Measurements from ENCODE around the gene YLPM1.

YLPM1 gene

GRCh38 chr14:74841230-74842207 lies 78.4 kb downstream of the YLPM1 start:
- Histone ChIP-seq H3K4me1 (peaks cover 2% of the 10 kb centered on the region; the same call in 1 of the 2 replicates), H3K27me3 (ENCODE audit: low read depth) (no peaks in the 10 kb centered on the region), H3K36me3 (replicated peaks) (no peaks in the 10 kb centered on the region; the same call in 1 of the 2 replicates), H3K9me3 (no peaks in the 10 kb centered on the region), H3K4me3 (no peak overlapping the region)
- in situ Hi-C loops (cut with MboI; ENCODE audit: low sequenced_read_pairs) = no loop called here
- no peak for DNase-seq (ENCODE audit: low spot score in 2 of 2)

- no peaks in the 10 kb centered on the region; the same call in 1 of the 2 replicates for H3K36me3 ChIP-seq (replicated peaks)
- H3K4me3 ChIP-seq = no peak overlapping the region
- no peak for DNase-seq (ENCODE audit: low spot score in 2 of 2)
- H3K4me1 ChIP-seq = no peaks in the 10 kb centered on the region
- H3K9me3 ChIP-seq = no peaks in the 10 kb centered on the region
- in situ Hi-C loops (cut with MboI; ENCODE audit: low sequenced_read_pairs) = no loop called here
- H3K27me3 ChIP-seq (ENCODE audit: low read depth) = no peaks in the 10 kb centered on the region
Measured at GRCh38 chr14:74843653-74844052, 80.5 kb downstream of the YLPM1 start.

GRCh38 chr14:74846168-74846567 lies 83.1 kb downstream of the YLPM1 start:
- Histone ChIP-seq H3K9me3 (no peaks in the 10 kb centered on the region), H3K4me1 (no peaks in the 10 kb centered on the region), H3K27me3 (ENCODE audit: low read depth) (no peaks in the 10 kb centered on the region), H3K36me3 (replicated peaks) (no peaks in the 10 kb centered on the region), H3K4me3 (no peak overlapping the region)
- DNase-seq (ENCODE audit: low spot score in 2 of 2) = no peak
- in situ Hi-C loops (cut with MboI; ENCODE audit: low sequenced_read_pairs) = no loop called here

GRCh38 chr14:74846968-74847665 lies 84.0 kb downstream of the YLPM1 start:
- in situ Hi-C loops (cut with MboI; ENCODE audit: low sequenced_read_pairs) = no loop called here
- DNase-seq (ENCODE audit: low spot score in 2 of 2) = no peak
- Histone ChIP-seq H3K4me1 (no peaks in the 10 kb centered on the region), H3K9me3 (no peaks in the 10 kb centered on the region), H3K4me3 (no peak overlapping the region), H3K36me3 (replicated peaks) (no peaks in the 10 kb centered on the region), H3K27me3 (ENCODE audit: low read depth) (no peaks in the 10 kb centered on the region)

GRCh38 chr14:74848768-74849167 lies 85.7 kb downstream of the YLPM1 start:
- H3K9me3 ChIP-seq = no peaks in the 10 kb centered on the region
- in situ Hi-C loops (cut with MboI; ENCODE audit: low sequenced_read_pairs) = no loop called here
- no peak overlapping the region for H3K4me3 ChIP-seq
- DNase-seq (ENCODE audit: low spot score in 2 of 2) = no peak
- no peaks in the 10 kb centered on the region for H3K4me1 ChIP-seq
- H3K36me3 ChIP-seq (replicated peaks) = no peaks in the 10 kb centered on the region
- no peaks in the 10 kb centered on the region for H3K27me3 ChIP-seq (ENCODE audit: low read depth)

- no peak for DNase-seq (ENCODE audit: low spot score in 2 of 2)
- H3K36me3 ChIP-seq (replicated peaks) = no peaks in the 10 kb centered on the region
- no peaks in the 10 kb centered on the region for H3K9me3 ChIP-seq
- no peak overlapping the region for H3K4me3 ChIP-seq
- H3K4me1 ChIP-seq = no peaks in the 10 kb centered on the region
- no peaks in the 10 kb centered on the region for H3K27me3 ChIP-seq (ENCODE audit: low read depth)
- in situ Hi-C loops (cut with MboI; ENCODE audit: low sequenced_read_pairs) = no loop called here
Measured at GRCh38 chr14:74852922-74853530, 89.9 kb downstream of the YLPM1 start.

GRCh38 chr14:74853581-74853980 lies 90.5 kb downstream of the YLPM1 start:
- DNase-seq (ENCODE audit: low spot score in 2 of 2) = no peak
- in situ Hi-C loops (cut with MboI; ENCODE audit: low sequenced_read_pairs) = no loop called here
- Histone ChIP-seq H3K4me3 (no peak overlapping the region), H3K27me3 (ENCODE audit: low read depth) (no peaks in the 10 kb centered on the region), H3K36me3 (replicated peaks) (no peaks in the 10 kb centered on the region), H3K4me1 (no peaks in the 10 kb centered on the region), H3K9me3 (no peaks in the 10 kb centered on the region)

- Histone ChIP-seq H3K9me3 (no peaks in the 10 kb centered on the region), H3K4me3 (no peak overlapping the region), H3K27me3 (ENCODE audit: low read depth) (no peaks in the 10 kb centered on the region), H3K36me3 (replicated peaks) (no peaks in the 10 kb centered on the region), H3K4me1 (no peaks in the 10 kb centered on the region)
- in situ Hi-C loops (cut with MboI; ENCODE audit: low sequenced_read_pairs) = no loop called here
- DNase-seq (ENCODE audit: low spot score in 2 of 2) = no peak
Measured at GRCh38 chr14:74855021-74855420, 91.9 kb downstream of the YLPM1 start.

- no peaks in the 10 kb centered on the region for H3K4me1 ChIP-seq
- DNase-seq (ENCODE audit: low spot score in 2 of 2) = no peak
- H3K27me3 ChIP-seq (ENCODE audit: low read depth) = no peaks in the 10 kb centered on the region
- in situ Hi-C loops (cut with MboI; ENCODE audit: low sequenced_read_pairs) = no loop called here
- no peak overlapping the region for H3K4me3 ChIP-seq
- no peaks in the 10 kb centered on the region for H3K36me3 ChIP-seq (replicated peaks)
- no peaks in the 10 kb centered on the region for H3K9me3 ChIP-seq
Measured at GRCh38 chr14:74855945-74856344, 92.8 kb downstream of the YLPM1 start.

- Histone ChIP-seq H3K36me3 (replicated peaks) (no peaks in the 10 kb centered on the region), H3K27me3 (ENCODE audit: low read depth) (no peaks in the 10 kb centered on the region), H3K4me3 (no peak overlapping the region), H3K9me3 (no peaks in the 10 kb centered on the region), H3K4me1 (no peaks in the 10 kb centered on the region; the same call in 1 of the 2 replicates)
- no peak for DNase-seq (ENCODE audit: low spot score in 2 of 2)
- in situ Hi-C loops (cut with MboI; ENCODE audit: low sequenced_read_pairs) = no loop called here
Measured at GRCh38 chr14:74856366-74856765, 93.2 kb downstream of the YLPM1 start.

- Histone ChIP-seq H3K4me1 (no peaks in the 10 kb centered on the region; the same call in 1 of the 2 replicates), H3K9me3 (no peaks in the 10 kb centered on the region), H3K36me3 (replicated peaks) (no peaks in the 10 kb centered on the region), H3K27me3 (ENCODE audit: low read depth) (no peaks in the 10 kb centered on the region), H3K4me3 (no peak overlapping the region)
- no peak for DNase-seq (ENCODE audit: low spot score in 2 of 2)
- in situ Hi-C loops (cut with MboI; ENCODE audit: low sequenced_read_pairs) = no loop called here
Measured at GRCh38 chr14:74858022-74858421, 94.9 kb downstream of the YLPM1 start.

- no peaks in the 10 kb centered on the region; the same call in 1 of the 2 replicates for H3K4me1 ChIP-seq
- in situ Hi-C loops (cut with MboI; ENCODE audit: low sequenced_read_pairs) = no loop called here
- no peaks in the 10 kb centered on the region for H3K27me3 ChIP-seq (ENCODE audit: low read depth)
- no peak for DNase-seq (ENCODE audit: low spot score in 2 of 2)
- no peak overlapping the region for H3K4me3 ChIP-seq
- no peaks in the 10 kb centered on the region for H3K9me3 ChIP-seq
- H3K36me3 ChIP-seq (replicated peaks) = no peaks in the 10 kb centered on the region
Measured at GRCh38 chr14:74859757-74860552, 96.8 kb downstream of the YLPM1 start.
